ENCODE results near the gene NTN1.
"Not testable (repeated sequence)": the region's sequence is repeated elsewhere in the genome, so short reads cannot be mapped to it uniquely, and the experiment has no call there.

NTN1 gene

DNA sequence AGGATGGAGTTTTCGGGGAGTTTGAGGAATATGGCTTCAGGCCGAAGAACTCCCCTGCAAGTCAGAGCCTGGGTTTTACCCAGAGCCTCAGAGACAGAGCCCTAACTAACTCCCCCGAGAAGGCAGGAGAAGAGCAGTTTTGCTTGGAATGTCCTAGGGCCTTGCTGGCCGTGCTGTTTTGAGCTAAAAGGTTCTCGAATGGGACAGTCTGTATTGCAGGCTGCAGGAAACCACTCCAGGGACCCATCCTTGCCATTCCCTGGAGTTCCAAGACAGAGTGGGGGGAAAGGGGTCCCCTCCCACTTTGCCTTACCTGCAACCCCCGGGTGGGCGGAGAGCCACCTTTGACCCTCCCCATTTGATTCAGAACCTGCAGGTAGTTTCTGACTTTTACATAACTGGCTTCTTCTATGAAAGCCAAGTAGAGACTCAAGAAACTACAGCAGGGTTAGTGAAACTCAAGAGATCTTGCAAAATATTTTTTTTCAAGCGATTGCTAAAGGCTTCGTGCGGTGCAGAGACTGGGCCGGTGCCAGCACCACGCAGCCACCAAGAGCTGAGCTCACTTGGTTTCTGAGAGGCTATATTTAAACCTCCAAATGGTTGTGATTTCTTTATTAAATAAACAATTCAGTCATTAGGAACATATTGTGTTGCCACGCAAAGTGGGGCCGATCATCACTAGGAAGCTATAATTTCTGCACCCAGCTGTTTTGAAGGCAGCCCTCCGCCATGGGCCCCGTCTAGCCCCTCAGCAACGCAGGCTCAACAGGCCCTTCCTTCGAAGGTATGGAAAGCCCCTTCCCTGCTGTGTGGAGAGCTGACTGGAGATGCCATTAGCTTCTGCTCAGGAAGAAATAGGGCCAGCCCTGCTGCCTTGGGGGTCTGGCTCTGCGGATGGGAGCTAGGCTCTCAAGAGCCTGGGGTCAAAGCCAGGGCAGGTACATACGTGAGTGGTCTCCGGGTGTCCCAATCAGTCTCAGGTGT, 223.0 kb downstream of the NTN1 start:
- DNase-seq (ENCODE audit: low read depth in 2 of 2): no peak

DNA sequence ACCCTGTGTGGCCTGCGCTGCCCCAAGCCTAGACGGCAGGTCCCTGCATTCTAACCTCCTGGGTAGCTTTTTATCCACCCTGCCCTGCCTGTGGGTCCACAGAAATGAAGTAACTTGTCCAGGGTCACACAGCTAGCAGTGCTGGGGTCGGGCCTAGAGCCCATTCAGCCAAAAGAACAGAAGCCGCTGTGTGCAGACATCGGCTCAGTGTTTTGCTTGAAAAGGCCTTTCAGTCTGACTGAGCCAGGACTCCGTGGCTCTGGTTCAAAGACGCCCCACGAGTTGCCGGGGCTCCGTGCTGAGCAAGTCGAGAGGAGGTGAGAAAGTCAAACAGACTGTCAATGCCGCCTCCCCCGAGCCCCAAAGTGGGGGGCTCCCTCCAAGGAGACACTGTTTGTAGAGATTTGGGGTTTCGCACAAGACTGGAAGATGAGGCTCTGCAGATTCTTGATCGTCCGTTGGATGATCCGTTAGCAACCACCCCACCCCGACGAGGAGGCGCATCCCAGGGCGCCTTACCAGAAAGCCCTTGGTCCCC, 226.2 kb downstream of the NTN1 start:
- DNase-seq (ENCODE audit: low read depth in 2 of 2): no peak

DNA sequence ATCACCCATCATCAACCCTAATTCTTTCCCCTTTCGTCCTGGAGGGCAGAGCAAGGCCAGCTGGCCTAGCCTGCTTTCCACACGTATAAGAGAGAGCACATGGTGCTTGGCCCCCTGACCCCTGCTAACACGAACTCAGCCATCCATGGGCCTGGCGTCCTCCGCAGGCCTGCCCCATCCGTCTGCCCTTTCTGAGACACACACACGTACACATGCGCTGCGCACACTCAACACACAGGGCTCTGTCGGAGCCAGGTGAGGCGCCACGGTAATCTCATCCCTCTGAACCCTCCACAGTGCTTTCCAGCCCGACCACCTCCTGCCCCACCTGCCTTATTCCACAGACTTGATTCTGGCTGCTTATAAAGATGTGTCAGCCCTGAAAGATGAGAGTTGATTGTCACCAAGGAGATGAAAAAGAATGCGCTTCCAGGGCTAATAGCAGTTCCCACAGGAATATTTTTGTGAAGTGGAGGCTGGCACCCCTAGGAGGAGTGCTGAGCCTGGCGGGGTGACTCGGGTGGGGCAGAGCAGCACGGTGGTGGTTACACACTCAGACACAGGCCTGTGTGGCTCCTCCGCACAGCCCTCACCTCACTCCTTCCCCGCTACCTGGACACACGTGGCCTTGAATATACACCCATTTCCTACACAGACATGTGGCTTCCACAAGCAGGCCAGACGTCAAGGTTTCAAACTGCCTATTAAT, 228.1 kb downstream of the NTN1 start:
- DNase-seq (ENCODE audit: low read depth in 2 of 2): no peak

- DNase-seq (ENCODE audit: low read depth in 2 of 2): no peak
These were observed 230.0 kb downstream of the NTN1 start for GRCh38 chr17:9251273-9251672.

DNA sequence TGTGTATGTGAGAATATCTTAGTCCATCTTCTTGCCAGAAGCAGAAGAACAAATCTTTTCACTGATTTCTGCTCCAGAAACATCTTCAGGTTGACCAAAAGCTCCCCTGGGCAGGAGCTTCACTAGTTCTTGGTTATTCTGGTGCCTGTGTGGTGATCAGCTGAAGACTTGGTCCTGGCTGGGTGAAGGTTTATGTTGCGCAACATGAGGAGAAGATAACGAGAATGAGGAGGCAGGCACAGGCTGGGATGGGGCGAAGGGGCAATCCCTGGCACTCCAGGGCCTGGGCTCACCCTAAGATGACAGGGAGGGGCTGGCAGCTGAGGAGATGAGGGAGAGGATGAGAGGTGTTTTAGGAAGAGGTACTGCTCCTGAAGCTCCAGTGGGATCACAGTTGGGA, 232.0 kb downstream of the NTN1 start:
- DNase-seq (ENCODE audit: low read depth in 2 of 2): no peak

GRCh38 chr17:9254841-9255240, 233.5 kb downstream of the NTN1 start:
- DNase-seq (ENCODE audit: low read depth in 2 of 2): no peak

DNA sequence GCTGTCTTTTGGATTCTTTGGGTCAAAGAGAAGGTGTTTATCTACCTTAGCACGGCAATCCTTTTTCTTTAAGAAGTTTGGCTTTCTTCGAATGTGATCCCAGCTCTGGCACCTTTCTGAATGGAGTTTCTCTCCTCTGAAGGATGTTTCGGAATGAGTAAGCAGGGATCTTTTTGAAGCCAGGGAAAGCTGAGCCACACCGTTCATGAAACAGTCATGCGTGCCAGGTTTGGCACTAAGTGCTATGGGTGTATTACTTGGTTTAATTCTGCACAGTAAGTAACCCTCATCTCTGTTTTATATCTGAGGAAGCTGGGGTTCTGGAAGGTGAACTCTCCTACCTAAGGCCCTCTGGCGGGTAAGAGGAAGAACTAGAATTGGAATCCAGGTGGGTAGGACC, 234.5 kb downstream of the NTN1 start:
- DNase-seq (ENCODE audit: low read depth in 2 of 2): no peak

DNA sequence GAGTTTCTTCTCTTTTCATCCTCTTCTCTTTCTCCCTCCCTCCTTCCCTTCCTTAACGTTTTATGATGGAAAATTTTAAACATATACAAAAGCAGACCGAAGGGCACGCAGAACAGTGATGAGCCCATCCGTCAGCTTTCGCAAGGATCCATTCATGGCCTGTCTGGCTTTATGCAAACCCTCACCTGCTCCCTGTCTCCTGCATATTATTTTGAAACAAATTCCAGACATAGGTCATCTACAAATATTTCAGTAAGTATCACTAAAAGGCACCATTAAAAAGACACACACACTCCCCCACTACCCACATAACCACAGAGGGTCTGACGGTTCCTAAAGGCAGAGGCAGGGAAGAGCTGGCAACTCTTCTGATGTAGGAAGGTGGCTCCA, 235.0 kb downstream of the NTN1 start:
- DNase-seq (ENCODE audit: low read depth in 2 of 2): no peak

DNA sequence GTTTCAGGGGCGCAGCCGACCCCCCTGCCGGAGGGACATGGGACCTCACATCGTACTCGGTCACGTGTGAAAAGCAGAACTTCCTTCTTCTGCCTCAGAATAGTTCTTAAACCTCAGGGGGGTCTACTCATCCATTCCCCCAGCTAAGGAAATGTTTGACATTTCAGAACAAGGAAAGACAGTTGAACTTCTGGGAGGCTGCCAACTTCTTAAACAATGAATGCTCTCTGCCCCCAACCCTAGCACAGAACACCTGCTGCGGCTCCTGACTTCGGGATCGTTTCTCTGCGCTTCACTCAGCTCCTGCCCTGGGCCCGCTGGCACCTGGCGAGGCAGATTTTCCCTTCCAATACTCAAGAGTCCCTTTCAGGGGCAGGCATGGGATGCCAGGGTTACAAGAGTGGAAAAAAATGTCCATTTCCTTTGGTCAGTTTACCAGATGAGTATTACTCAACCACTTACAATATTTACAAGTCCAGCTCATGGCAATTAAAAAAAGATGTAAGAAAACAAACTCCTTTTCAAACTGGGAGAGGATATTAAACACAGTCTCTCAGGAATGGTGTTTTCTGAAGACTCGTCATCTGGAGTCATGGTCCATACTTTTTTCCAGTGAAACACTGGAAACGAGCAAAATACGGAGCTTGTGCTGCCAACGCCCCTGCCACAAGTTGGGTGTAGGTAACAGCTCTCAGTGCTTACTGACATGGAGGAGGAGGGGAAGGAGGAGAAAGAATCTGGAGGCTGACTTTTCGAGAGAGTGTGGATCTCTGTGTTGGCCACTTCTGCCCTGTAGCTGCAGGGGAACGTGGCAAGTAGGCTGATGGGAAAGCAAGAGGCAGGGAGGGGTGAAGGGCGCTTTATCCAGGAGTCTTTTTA, 235.7 kb downstream of the NTN1 start:
- no peak for DNase-seq (ENCODE audit: low read depth in 2 of 2)

DNA sequence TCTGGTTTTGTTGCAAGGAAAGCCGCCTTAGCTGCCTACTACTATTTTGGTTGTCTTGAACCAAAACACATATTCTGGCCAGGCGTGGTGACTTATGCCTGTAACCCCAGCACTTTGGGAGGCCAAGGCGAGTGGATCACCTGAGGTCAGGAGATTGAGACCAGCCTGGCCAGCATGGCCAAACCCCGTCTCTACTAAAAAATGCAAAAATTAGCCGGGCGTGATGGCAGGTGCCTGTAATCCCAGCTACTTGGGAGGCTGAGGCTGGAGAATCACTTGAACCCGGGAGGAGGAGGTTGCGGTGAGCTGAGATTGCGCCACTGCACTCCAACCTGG, 236.3 kb downstream of the NTN1 start:
- DNase-seq (ENCODE audit: low read depth in 2 of 2): not testable (repeated sequence)

GRCh38 chr17:9258115-9259015, 237.1 kb downstream of the NTN1 start:
- DNase-seq (ENCODE audit: low read depth in 2 of 2): no peak

DNA sequence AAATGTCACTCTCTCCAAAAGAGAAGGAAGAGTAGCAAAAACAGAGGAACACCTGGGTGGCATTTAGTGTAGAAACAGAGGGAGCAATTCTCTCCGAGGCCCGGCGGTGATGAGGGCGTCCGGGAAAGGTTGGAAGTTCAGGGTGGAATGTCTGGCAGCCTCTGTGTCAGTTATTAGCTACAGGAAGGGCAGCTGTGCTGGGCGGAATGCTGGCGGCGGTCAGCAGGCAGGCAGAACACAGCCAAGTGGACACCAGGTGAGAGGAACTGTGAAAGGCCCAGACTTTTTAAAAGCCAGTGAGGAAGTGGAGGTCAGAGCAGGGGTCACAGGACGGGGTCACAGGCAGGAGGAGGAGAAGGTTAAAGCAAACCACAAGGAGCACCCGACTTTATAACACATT, 238.1 kb downstream of the NTN1 start:
- DNase-seq (ENCODE audit: low read depth in 2 of 2): no peak

- no peak for DNase-seq (ENCODE audit: low read depth in 2 of 2)
These were observed 240.0 kb downstream of the NTN1 start for GRCh38 chr17:9261081-9262012.

GRCh38 chr17:9266031-9266680, 244.8 kb downstream of the NTN1 start:
- no peak for DNase-seq (ENCODE audit: low read depth in 2 of 2)

- no peak for DNase-seq (ENCODE audit: low read depth in 2 of 2)
These were observed 245.4 kb downstream of the NTN1 start for GRCh38 chr17:9266697-9267117.

- DNase-seq (ENCODE audit: low read depth in 2 of 2): no peak
These were observed 247.2 kb downstream of the NTN1 start for GRCh38 chr17:9268546-9268945.

DNA sequence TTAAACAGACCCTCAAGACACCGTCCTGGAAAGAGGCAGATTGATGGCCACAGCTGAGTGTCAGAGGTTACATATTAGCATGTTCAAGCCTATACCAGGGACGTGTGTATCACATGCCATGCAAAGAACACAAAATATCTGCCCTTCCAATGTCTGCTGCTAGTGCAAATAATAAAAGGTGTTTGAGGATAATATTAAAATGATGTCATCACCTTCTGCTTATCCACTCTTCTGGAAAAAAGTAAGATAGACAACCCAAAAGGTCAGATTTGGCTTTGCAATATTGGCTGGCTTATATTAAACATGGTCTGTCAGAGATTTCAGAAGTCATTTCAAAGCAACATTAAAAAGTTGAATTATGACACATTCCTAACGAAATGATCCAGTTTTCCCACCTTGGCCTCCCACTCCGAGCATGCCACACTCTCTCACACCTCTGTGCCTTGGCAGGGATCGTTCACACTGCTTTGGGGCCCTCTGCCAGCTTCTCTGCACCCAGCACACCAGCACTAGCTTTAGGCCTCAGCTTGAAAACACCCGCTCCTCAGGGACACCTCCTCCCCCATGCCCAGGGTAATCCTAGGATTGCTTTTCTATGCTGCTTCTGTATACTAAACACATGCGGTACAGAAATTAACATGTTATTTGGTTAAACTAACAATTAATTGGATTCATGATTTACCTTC, 248.2 kb downstream of the NTN1 start:
- no peak for DNase-seq (ENCODE audit: low read depth in 2 of 2)

DNA sequence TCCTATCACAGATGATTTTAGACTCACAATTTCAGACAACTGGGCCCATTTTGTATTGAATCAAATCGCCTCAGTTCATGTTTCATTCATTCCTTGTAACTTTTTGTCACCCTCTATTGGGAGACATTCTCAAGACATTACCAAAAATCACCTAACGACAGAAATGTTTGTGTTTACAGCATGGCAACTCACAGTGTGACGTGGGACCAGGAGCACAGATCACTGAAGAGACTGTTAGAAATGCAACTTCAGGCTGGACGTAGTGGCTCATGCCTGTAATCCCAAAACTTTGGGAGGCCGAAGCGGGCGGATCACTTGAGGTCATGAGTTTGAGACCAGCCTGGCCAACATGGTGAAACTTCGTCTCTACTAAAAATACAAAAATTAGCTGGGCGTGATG, 249.6 kb downstream of the NTN1 start:
- DNase-seq (ENCODE audit: low read depth in 2 of 2): no peak

- no peak for DNase-seq (ENCODE audit: low read depth in 2 of 2)
These were observed 250.7 kb downstream of the NTN1 start for GRCh38 chr17:9271989-9272388.
